PFSK-1 (cell line): ENCODE results near the gene RSAD1.

Source experiments
- FOXP2 ChIP-seq: optimal IDR thresholded peaks from 2 replicates; pipeline ENCODE3; 2011; ENCODE audit warnings: borderline replicate concordance, control low read depth, inconsistent platforms; ENCODE audit not compliant: insufficient read depth; ENCODE audit errors: extremely low read length, extremely low read depth
- POLR2AphosphoS5 ChIP-seq: IDR thresholded peaks from 2 replicates; pipeline ENCODE4 v1.6.1; 2012; ENCODE audit warnings: low read depth, mild to moderate bottlenecking, control low read depth, low read length, moderate library complexity
- SIN3A ChIP-seq: IDR thresholded peaks from 2 replicates; pipeline ENCODE4 v1.6.1; 2012; ENCODE audit warnings: mild to moderate bottlenecking, low read length, moderate library complexity, borderline replicate concordance; ENCODE audit not compliant: insufficient read depth
- TAF1 ChIP-seq: IDR thresholded peaks from 2 replicates; pipeline ENCODE4 v1.6.1; 2012; ENCODE audit warnings: low read length, control low read depth, borderline replicate concordance; ENCODE audit not compliant: insufficient read depth
- TF ChIP-seq, protein P1 (sequence below), 2 experiments: IDR thresholded peaks; 2 replicates each; pipeline versions ENCODE4 v1.6.1 to v1.8.0; 2011 to 2012; ENCODE audit warnings: low read depth in 2 of 2, low read length in 2 of 2, control low read depth in 1 of 2, inconsistent platforms in 1 of 2, mild to moderate bottlenecking in 1 of 2, moderate library complexity in 1 of 2; ENCODE audit not compliant: insufficient read depth in 1 of 2

RSAD1 gene

GRCh38 chr17:50467855-50468303 is 10.8 kb upstream of the RSAD1 start:
- TF ChIP-seq, protein P1, sequence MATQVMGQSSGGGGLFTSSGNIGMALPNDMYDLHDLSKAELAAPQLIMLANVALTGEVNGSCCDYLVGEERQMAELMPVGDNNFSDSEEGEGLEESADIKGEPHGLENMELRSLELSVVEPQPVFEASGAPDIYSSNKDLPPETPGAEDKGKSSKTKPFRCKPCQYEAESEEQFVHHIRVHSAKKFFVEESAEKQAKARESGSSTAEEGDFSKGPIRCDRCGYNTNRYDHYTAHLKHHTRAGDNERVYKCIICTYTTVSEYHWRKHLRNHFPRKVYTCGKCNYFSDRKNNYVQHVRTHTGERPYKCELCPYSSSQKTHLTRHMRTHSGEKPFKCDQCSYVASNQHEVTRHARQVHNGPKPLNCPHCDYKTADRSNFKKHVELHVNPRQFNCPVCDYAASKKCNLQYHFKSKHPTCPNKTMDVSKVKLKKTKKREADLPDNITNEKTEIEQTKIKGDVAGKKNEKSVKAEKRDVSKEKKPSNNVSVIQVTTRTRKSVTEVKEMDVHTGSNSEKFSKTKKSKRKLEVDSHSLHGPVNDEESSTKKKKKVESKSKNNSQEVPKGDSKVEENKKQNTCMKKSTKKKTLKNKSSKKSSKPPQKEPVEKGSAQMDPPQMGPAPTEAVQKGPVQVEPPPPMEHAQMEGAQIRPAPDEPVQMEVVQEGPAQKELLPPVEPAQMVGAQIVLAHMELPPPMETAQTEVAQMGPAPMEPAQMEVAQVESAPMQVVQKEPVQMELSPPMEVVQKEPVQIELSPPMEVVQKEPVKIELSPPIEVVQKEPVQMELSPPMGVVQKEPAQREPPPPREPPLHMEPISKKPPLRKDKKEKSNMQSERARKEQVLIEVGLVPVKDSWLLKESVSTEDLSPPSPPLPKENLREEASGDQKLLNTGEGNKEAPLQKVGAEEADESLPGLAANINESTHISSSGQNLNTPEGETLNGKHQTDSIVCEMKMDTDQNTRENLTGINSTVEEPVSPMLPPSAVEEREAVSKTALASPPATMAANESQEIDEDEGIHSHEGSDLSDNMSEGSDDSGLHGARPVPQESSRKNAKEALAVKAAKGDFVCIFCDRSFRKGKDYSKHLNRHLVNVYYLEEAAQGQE (IDR thresholded peaks at IDR 0.05; ENCODE audit: insufficient read depth in 1 of 2, low read depth in 2 of 2, low read length in 2 of 2) = no peak
- no peak for TF ChIP-seq POLR2AphosphoS5
- TF ChIP-seq FOXP2 = no peak
- TF ChIP-seq SIN3A = no peak
- no peak for TF ChIP-seq TAF1

- TF ChIP-seq, protein P1 (IDR thresholded peaks at IDR 0.05; ENCODE audit: insufficient read depth in 1 of 2, low read depth in 2 of 2, low read length in 2 of 2) = no peak
- TF ChIP-seq FOXP2 (no peak), TAF1 (no peak), SIN3A (no peak), POLR2AphosphoS5 (no peak)
Observed at GRCh38 chr17:50468304-50469207, 10.1 kb upstream of the RSAD1 start, which contains the start of gene CHAD. Gene CHAD (minus strand): TSS chr17:50468880. CDS start chr17:50468813, 67 bp downstream.

DNA sequence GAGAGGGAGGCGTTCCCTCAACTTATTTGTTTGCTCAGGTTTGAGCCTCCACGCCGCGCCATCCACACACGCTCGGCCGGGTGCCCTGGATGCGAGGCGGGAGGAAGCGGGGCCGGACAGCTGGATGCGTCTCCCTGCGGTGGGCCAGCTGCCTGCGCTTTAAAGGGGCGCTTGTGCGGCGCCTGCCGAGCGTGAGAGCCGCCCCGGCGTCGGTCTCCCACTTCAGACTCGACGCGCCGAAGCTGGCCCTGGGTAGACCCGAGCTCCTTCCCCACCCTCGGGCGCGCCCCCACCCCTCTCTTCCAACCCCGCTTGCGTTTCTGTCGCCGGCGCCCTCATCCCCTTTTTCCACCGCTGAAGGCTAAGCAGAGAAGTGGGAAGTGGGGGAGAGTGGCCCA is 9.5 kb upstream of the RSAD1 start:
- TF ChIP-seq POLR2AphosphoS5 = no peak
- no peak for TF ChIP-seq SIN3A
- no peak for TF ChIP-seq TAF1
- TF ChIP-seq FOXP2 = no peak
- TF ChIP-seq, protein P1 (IDR thresholded peaks at IDR 0.05; ENCODE audit: insufficient read depth in 1 of 2, low read depth in 2 of 2, low read length in 2 of 2) = no peak

DNA sequence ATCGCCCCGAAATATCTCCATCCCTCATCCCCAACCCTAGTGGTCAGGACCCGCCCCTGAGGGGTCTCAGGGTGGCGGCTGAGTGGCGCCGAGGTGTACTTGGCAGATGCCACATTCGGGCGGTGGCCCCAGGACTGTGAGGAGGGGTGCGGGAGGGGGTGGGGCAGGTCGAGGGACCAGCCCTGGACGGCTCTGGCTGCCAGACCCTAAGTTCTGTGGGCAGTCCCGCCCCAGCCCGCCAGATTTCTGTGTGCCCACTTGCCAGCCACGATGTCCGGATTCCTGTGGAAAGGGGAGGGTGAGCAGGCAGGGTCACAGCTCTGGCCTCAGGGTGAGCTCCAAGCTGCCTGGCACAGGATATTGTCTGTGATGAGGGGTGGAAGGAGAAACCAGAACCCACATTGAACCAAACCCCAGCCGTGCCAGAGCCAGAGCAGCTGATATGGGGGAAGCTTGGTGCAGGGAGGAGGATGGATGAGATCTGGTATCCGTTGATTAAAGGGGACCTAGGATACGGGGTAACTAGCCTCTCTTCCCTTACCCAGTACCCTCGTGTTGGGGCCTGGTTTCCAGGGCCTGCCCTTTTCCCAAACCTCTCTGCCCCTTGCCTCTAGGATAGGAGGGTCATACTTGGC is 8.9 kb upstream of the RSAD1 start:
- TF ChIP-seq TAF1 (no peak), SIN3A (no peak), POLR2AphosphoS5 (no peak), FOXP2 (no peak)
- TF ChIP-seq, protein P1 (IDR thresholded peaks at IDR 0.05; ENCODE audit: insufficient read depth in 1 of 2, low read depth in 2 of 2, low read length in 2 of 2) = no peak
